Ishikawa (cell line): ENCODE measurements around the gene A3GALT2.

ENCODE experiments used
- CEBPB ChIP-seq: IDR thresholded peaks from 2 replicates; pipeline ENCODE4 v1.6.1; 2012
- CREB1 ChIP-seq: IDR thresholded peaks from 2 replicates; pipeline ENCODE4 v1.6.1; 2012; ENCODE audit warnings: low read depth
- EGR1 ChIP-seq: IDR thresholded peaks from 2 replicates; pipeline ENCODE4 v1.6.1; 2012
- EP300 ChIP-seq: IDR thresholded peaks from 2 replicates; pipeline ENCODE4 v1.6.1; 2012; ENCODE audit warnings: borderline replicate concordance
- NFIC ChIP-seq: IDR thresholded peaks from 2 replicates; pipeline ENCODE4 v1.6.1; 2012
- RAD21 ChIP-seq: IDR thresholded peaks from 2 replicates; pipeline ENCODE4 v1.6.1; 2012; ENCODE audit warnings: low read depth
- TAF1 ChIP-seq: IDR thresholded peaks from 2 replicates; pipeline ENCODE4 v1.6.1; 2012; ENCODE audit warnings: low read depth, mild to moderate bottlenecking
- TCF12 ChIP-seq: IDR thresholded peaks from 2 replicates; pipeline ENCODE4 v1.6.1; 2012; ENCODE audit warnings: low read depth
- TEAD4 ChIP-seq: IDR thresholded peaks from 2 replicates; pipeline ENCODE4 v1.6.1; 2012
- YY1 ChIP-seq: IDR thresholded peaks from 2 replicates; pipeline ENCODE4 v1.6.1; 2012; ENCODE audit warnings: low read depth
- TF ChIP-seq, protein P1 (sequence below): IDR thresholded peaks from 2 replicates; pipeline ENCODE4 v1.6.1; 2012; ENCODE audit warnings: low read depth, mild to moderate bottlenecking
- TF ChIP-seq, protein P2 (sequence below): IDR thresholded peaks from 2 replicates; pipeline ENCODE4 v1.6.1; 2012
- TF ChIP-seq, protein P3 (sequence below): IDR thresholded peaks from 2 replicates; pipeline ENCODE4 v1.6.1; 2012

DNA sequence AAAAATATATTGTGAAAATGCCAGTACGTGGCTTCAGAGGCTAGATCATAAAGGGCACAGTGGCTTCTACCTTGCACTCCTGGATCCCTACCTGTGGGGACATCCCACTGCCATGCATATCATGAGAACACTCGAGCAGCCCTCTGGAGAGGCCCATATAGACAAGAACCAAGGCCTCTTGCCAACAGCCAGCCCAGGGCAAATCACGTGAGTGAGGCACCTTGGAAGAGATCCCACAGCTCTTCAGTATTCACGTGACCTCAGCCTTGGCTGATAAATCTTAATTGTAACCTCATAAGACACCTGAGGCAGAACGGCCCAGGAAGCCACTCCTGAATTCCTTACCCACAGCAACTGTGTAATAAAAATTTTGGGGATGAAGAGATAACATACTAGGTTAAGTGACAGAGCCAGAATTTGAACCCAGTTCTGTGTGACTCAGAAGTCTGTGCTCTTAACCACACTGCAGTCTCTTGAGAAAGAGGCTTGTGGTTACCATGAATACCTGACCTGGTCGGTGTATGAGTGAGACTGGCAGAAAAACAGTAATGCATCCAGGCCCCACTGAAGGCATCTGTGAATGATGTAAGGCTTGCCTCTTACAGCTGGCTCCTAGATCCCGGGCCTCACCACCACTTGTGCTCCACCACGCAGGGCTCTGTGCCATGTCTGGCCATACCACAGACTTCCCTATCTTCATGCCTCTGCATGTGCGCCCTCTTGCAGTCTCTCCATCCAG is 6.9 kb upstream of the A3GALT2 start:
- TF ChIP-seq TAF1, result no peak
- no peak for TF ChIP-seq YY1
- TF ChIP-seq, protein P1, sequence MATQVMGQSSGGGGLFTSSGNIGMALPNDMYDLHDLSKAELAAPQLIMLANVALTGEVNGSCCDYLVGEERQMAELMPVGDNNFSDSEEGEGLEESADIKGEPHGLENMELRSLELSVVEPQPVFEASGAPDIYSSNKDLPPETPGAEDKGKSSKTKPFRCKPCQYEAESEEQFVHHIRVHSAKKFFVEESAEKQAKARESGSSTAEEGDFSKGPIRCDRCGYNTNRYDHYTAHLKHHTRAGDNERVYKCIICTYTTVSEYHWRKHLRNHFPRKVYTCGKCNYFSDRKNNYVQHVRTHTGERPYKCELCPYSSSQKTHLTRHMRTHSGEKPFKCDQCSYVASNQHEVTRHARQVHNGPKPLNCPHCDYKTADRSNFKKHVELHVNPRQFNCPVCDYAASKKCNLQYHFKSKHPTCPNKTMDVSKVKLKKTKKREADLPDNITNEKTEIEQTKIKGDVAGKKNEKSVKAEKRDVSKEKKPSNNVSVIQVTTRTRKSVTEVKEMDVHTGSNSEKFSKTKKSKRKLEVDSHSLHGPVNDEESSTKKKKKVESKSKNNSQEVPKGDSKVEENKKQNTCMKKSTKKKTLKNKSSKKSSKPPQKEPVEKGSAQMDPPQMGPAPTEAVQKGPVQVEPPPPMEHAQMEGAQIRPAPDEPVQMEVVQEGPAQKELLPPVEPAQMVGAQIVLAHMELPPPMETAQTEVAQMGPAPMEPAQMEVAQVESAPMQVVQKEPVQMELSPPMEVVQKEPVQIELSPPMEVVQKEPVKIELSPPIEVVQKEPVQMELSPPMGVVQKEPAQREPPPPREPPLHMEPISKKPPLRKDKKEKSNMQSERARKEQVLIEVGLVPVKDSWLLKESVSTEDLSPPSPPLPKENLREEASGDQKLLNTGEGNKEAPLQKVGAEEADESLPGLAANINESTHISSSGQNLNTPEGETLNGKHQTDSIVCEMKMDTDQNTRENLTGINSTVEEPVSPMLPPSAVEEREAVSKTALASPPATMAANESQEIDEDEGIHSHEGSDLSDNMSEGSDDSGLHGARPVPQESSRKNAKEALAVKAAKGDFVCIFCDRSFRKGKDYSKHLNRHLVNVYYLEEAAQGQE, result no peak
- no peak for TF ChIP-seq EGR1
- TF ChIP-seq RAD21, result no peak
- no peak for TF ChIP-seq EP300
- no peak for TF ChIP-seq NFIC
- TF ChIP-seq CREB1, result no peak
- no peak for TF ChIP-seq CEBPB
- TF ChIP-seq, protein P2, sequence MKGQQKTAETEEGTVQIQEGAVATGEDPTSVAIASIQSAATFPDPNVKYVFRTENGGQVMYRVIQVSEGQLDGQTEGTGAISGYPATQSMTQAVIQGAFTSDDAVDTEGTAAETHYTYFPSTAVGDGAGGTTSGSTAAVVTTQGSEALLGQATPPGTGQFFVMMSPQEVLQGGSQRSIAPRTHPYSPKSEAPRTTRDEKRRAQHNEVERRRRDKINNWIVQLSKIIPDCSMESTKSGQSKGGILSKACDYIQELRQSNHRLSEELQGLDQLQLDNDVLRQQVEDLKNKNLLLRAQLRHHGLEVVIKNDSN, result no peak
- TF ChIP-seq TCF12, result no peak
- TF ChIP-seq, protein P3, sequence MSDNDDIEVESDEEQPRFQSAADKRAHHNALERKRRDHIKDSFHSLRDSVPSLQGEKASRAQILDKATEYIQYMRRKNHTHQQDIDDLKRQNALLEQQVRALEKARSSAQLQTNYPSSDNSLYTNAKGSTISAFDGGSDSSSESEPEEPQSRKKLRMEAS, result no peak
- TF ChIP-seq TEAD4, result no peak
